H9 (cell line): ENCODE measurements around the gene MIGA2. TPM values are rescaled to one million over a fixed set of nuclear protein-coding genes. Genes with fewer than 3 reads are reported as not detected.

Experiments
- DNase-seq: peaks from one replicate; pipeline ENCODE4 v3.0.0-alpha.2; 2017
- H2AFZ ChIP-seq: one replicate; pipeline ENCODE4 v1.6.1; 2013; ENCODE audit warnings: mild to moderate bottlenecking, low read length, control low read depth, moderate library complexity
- H2AK5ac ChIP-seq: 2 replicates; pipeline ENCODE4 v1.6.1; 2013; ENCODE audit warnings: low read length, control low read depth, mixed read lengths; ENCODE audit not compliant: insufficient read length
- H2BK120ac ChIP-seq: one replicate; pipeline ENCODE4 v1.6.1; 2013; ENCODE audit warnings: low read depth, mild to moderate bottlenecking, low read length, control low read depth, inconsistent platforms; ENCODE audit not compliant: poor library complexity, severe bottlenecking
- H2BK12ac ChIP-seq: 2 replicates; pipeline ENCODE4 v1.6.1; 2013; ENCODE audit warnings: low read length, control low read depth, mixed read lengths, low read depth; ENCODE audit not compliant: insufficient read length
- H2BK15ac ChIP-seq: 2 replicates; pipeline ENCODE4 v1.6.1; 2013; ENCODE audit warnings: low read depth, low read length, control low read depth
- H2BK20ac ChIP-seq: one replicate; pipeline ENCODE4 v1.6.1; 2013; ENCODE audit warnings: low read depth, mild to moderate bottlenecking, low read length, control low read depth, inconsistent platforms; ENCODE audit not compliant: poor library complexity, severe bottlenecking
- H2BK5ac ChIP-seq: 2 replicates; pipeline ENCODE4 v1.6.1; 2013; ENCODE audit warnings: low read length, control low read depth, mixed read lengths; ENCODE audit not compliant: insufficient read length
- H3K14ac ChIP-seq: 2 replicates; pipeline ENCODE4 v1.6.1; 2013; ENCODE audit warnings: low read length, control low read depth; ENCODE audit not compliant: insufficient read depth
- H3K18ac ChIP-seq: 2 replicates; pipeline ENCODE4 v1.6.1; 2013; ENCODE audit warnings: low read depth, mild to moderate bottlenecking, mixed read lengths, low read length, control low read depth; ENCODE audit not compliant: insufficient read length
- H3K23ac ChIP-seq: 2 replicates; pipeline ENCODE4 v1.6.1; 2013; ENCODE audit warnings: low read length, control low read depth, mixed read lengths, low read depth; ENCODE audit not compliant: insufficient read length
- H3K23me2 ChIP-seq: 2 replicates; pipeline ENCODE4 v1.6.1; 2013; ENCODE audit warnings: low read depth, mild to moderate bottlenecking, mixed read lengths, low read length, control low read depth; ENCODE audit not compliant: insufficient read length, poor library complexity, severe bottlenecking
- H3K27ac ChIP-seq: 2 replicates; pipeline ENCODE4 v1.5.1; 2013; ENCODE audit warnings: low read length, control low read depth, mixed read lengths, low read depth; ENCODE audit not compliant: insufficient read length
- H3K27me3 ChIP-seq: 2 replicates; pipeline ENCODE4 v1.6.1; 2013; ENCODE audit warnings: low read length, control low read depth, inconsistent platforms; ENCODE audit not compliant: insufficient read depth
- H3K4ac ChIP-seq: 2 replicates; pipeline ENCODE4 v1.6.1; 2013; ENCODE audit warnings: low read depth, mild to moderate bottlenecking, control low read depth, inconsistent platforms, low read length, moderate library complexity
- H3K4me1 ChIP-seq: 2 replicates; pipeline ENCODE4 v1.6.1; 2013; ENCODE audit warnings: low read length, control low read depth, inconsistent platforms; ENCODE audit not compliant: insufficient read depth
- H3K4me2 ChIP-seq: 2 replicates; pipeline ENCODE4 v1.6.1; 2013; ENCODE audit warnings: low read length, control low read depth, mixed read lengths; ENCODE audit not compliant: insufficient read length, insufficient read depth
- H3K56ac ChIP-seq: 2 replicates; pipeline ENCODE4 v1.6.1; 2013; ENCODE audit warnings: low read depth, mild to moderate bottlenecking, mixed read lengths, low read length, control low read depth; ENCODE audit not compliant: insufficient read length
- H3K79me1 ChIP-seq: 2 replicates; pipeline ENCODE4 v1.6.1; 2013; ENCODE audit warnings: low read depth, mild to moderate bottlenecking, moderate library complexity, low read length, control low read depth, inconsistent platforms; ENCODE audit not compliant: insufficient read depth, poor library complexity, severe bottlenecking
- H3K79me2 ChIP-seq: 2 replicates; pipeline ENCODE4 v1.6.1; 2013; ENCODE audit warnings: low read length, control low read depth, inconsistent platforms; ENCODE audit not compliant: insufficient read depth
- H3K9ac ChIP-seq: 2 replicates; pipeline ENCODE4 v1.6.1; 2013; ENCODE audit warnings: low read length, control low read depth, mixed read lengths; ENCODE audit not compliant: insufficient read length; ENCODE audit errors: extremely low read depth
- H3K9me3 ChIP-seq: one replicate; pipeline ENCODE4 v1.6.1; 2013; ENCODE audit warnings: low read depth, low read length, inconsistent platforms; ENCODE audit not compliant: control insufficient read depth
- H3T11ph ChIP-seq: one replicate; pipeline ENCODE4 v1.6.1; 2013; ENCODE audit warnings: mild to moderate bottlenecking, low read length, control low read depth, inconsistent platforms
- H4K20me1 ChIP-seq: one replicate; pipeline ENCODE4 v1.6.1; 2013; ENCODE audit not compliant: control insufficient read depth, insufficient read length, insufficient read depth
- H4K5ac ChIP-seq: 2 replicates; pipeline ENCODE4 v1.6.1; 2013; ENCODE audit warnings: low read depth, mild to moderate bottlenecking, mixed read lengths, low read length, control low read depth; ENCODE audit not compliant: insufficient read length
- H4K8ac ChIP-seq: replicated peaks from 2 replicates; pipeline ENCODE4 v1.6.1; 2013; ENCODE audit warnings: low read length, control low read depth, mixed read lengths, low read depth; ENCODE audit not compliant: insufficient read length
- H4K91ac ChIP-seq: 2 replicates; pipeline ENCODE4 v1.6.1; 2013; ENCODE audit warnings: low read depth, mild to moderate bottlenecking, moderate library complexity, mixed read lengths, low read length, control low read depth; ENCODE audit not compliant: insufficient read length
- H3K27ac Mint-ChIP-seq, 3 experiments: 2 replicates in 2 of 3; 3 replicates in 1 of 3; pipeline ENCODE4 v1.8.0; 2020 to 2021; ENCODE audit warnings: mixed read lengths in 3 of 3, mild to moderate bottlenecking in 1 of 3, moderate library complexity in 1 of 3
- H3K27me3 Mint-ChIP-seq: 2 replicates; pipeline ENCODE4 v1.8.0; 2021; ENCODE audit warnings: low read depth, mild to moderate bottlenecking, moderate library complexity, mixed read lengths
- H3K36me3 Mint-ChIP-seq, 3 experiments: 2 replicates in 2 of 3; 3 replicates in 1 of 3; pipeline ENCODE4 v1.8.0; 2020 to 2021; ENCODE audit warnings: low read depth in 3 of 3, mixed read lengths in 3 of 3; ENCODE audit not compliant: insufficient read depth in 1 of 3
- H3K4me1 Mint-ChIP-seq, 2 experiments: 2 replicates each; pipeline ENCODE4 v1.8.0; 2020; ENCODE audit warnings: mixed read lengths in 2 of 2
- H3K4me3 Mint-ChIP-seq, 2 experiments: 2 replicates in 1 of 2; 3 replicates in 1 of 2; pipeline ENCODE4 v1.8.0; 2020 to 2021; ENCODE audit warnings: mild to moderate bottlenecking in 2 of 2, mixed read lengths in 2 of 2, moderate library complexity in 1 of 2
- H3K9me3 Mint-ChIP-seq, 2 experiments: 2 replicates in 1 of 2; 3 replicates in 1 of 2; pipeline ENCODE4 v1.8.0; 2020; ENCODE audit warnings: mild to moderate bottlenecking in 2 of 2, mixed read lengths in 2 of 2, moderate library complexity in 1 of 2
- CTCF ChIP-seq: fragments of 200-600 bp; sonication (generic); conservative IDR thresholded peaks from 3 replicates; pipeline ENCODE4 v1.8.0; 2021; ENCODE audit warnings: antibody characterized with exemption, mild to moderate bottlenecking
- WGBS: extraction: QIAGEN DNeasy Blood & Tissue Kit; methylation state at CpG from one replicate; pipeline ENCODE4 v1.1.7; 2013; ENCODE audit warnings: missing lambda C conversion rate, low lambda C conversion rate, mixed read lengths; ENCODE audit not compliant: insufficient read length; ENCODE audit errors: extremely low coverage; 5-methylcytosine and 5-hydroxymethylcytosine counted together
- total RNA-seq: library from RNA; stranded (reverse); gene quantifications from 2 replicates; pipeline ENCODE4 v1.2.1, GENCODE V29; 2021

Gene MIGA2
- total RNA-seq, 1 experiment from 2014 or later = 37.8 TPM

- Histone ChIP-seq H3K4me1 (no peaks in the 10 kb centered on the region), H3K9me3 (no peaks in the 10 kb centered on the region), H2BK20ac (no peak overlapping the region), H4K8ac (no peak overlapping the region), H3K56ac (no peak overlapping the region), H3K4ac (no peak overlapping the region), H3K27me3 (no peaks in the 10 kb centered on the region; the same call in 1 of the 2 replicates), H3K18ac (no peak overlapping the region), H2BK15ac (no peak overlapping the region), H4K91ac (no peak overlapping the region), H2AK5ac (no peak overlapping the region), H3K79me1 (no peaks in the 10 kb centered on the region), H2BK5ac (no peak overlapping the region), H3K4me2 (no peak overlapping the region), H3K79me2 (peaks cover 4% of the 10 kb centered on the region; the same call in 1 of the 2 replicates), H3K23ac (no peak overlapping the region), H2AFZ (no peak overlapping the region), H3K23me2 (peaks cover 12% of the 10 kb centered on the region), H2BK12ac (no peak overlapping the region), H3K9ac (no peak overlapping the region), H2BK120ac (no peak overlapping the region), H3K27ac (no peak overlapping the region), H4K20me1 (no peaks in the 10 kb centered on the region), H3T11ph (no peak overlapping the region), H3K14ac (no peak overlapping the region), H4K5ac (no peak overlapping the region)
- Mint-ChIP-seq H3K9me3 (no peaks in the 10 kb centered on the region), H3K27ac (no peak overlapping the region), H3K4me1 (peaks cover 9 to 17% of the 10 kb centered on the region in 2 experiments), H3K4me3 (peak overlapping the region; percentile 94 to 98; a peak in 4 of 5 replicates), H3K27me3 (peaks cover 27% of the 10 kb centered on the region), H3K36me3 (peaks cover 0 to 4% (median 0%) of the 10 kb centered on the region in 3 experiments; a peak in 1 of 7 replicates)
- WGBS = no CpG with 5 or more reads among the region's 10 CpGs
- no peak for DNase-seq
- TF ChIP-seq CTCF = no peak
Measured at GRCh38 chr9:129108805-129109536, 72.5 kb downstream of the MIGA2 start.
